NCI-H1436 treated with DMSO at 0.1 percent for 48 hours (cell line): Measurements from ENCODE around the gene SF3B5.
"Not testable (repeated sequence)": the region's sequence is repeated elsewhere in the genome, so short reads cannot be mapped to it uniquely, and the experiment has no call there.

ENCODE experiments used
- DNase-seq: peaks from one replicate; lab custom pipeline; 2025; lab: John Stamatoyannopoulos, UW

SF3B5 gene

GRCh38 chr6:144063744-144064401, 31.5 kb downstream of the SF3B5 start:
- DNase-seq = no peak

GRCh38 chr6:144063246-144063743, 32.1 kb downstream of the SF3B5 start:
- no peak for DNase-seq

- DNase-seq = no peak
Observed at GRCh38 chr6:144062786-144063185, 32.6 kb downstream of the SF3B5 start.

- DNase-seq = no peak
Observed at GRCh38 chr6:144059139-144059538, 36.2 kb downstream of the SF3B5 start.

- DNase-seq = no peak
Observed at GRCh38 chr6:144055121-144055931, 40.0 kb downstream of the SF3B5 start.

- no peak for DNase-seq
Observed at GRCh38 chr6:144053601-144054000, 41.8 kb downstream of the SF3B5 start.

GRCh38 chr6:144052488-144052887, 42.9 kb downstream of the SF3B5 start:
- DNase-seq = no peak

- DNase-seq = no peak
Observed at GRCh38 chr6:144049386-144049785, 46.0 kb downstream of the SF3B5 start.

- no peak for DNase-seq
Observed at GRCh38 chr6:144047688-144048087, 47.7 kb downstream of the SF3B5 start.

- DNase-seq = not testable (repeated sequence)
Observed at GRCh38 chr6:144046672-144047071, 48.7 kb downstream of the SF3B5 start.

GRCh38 chr6:144044989-144045388, 50.4 kb downstream of the SF3B5 start:
- not testable (repeated sequence) for DNase-seq
